Endodermal cell (in vitro differentiated cells): ENCODE results near the gene RPS6KB2. TPM values are rescaled to one million over a fixed set of nuclear protein-coding genes. Genes with fewer than 3 reads are reported as not detected.

ENCODE experiments used
- DNase-seq: peaks from one replicate; pipeline ENCODE4 v3.0.0-alpha.2; 2017
- H3K27ac ChIP-seq: 2 replicates; pipeline ENCODE4 v1.5.1; 2013; ENCODE audit warnings: mild to moderate bottlenecking, low read depth, low read length, moderate library complexity
- H3K27me3 ChIP-seq: 2 replicates; pipeline ENCODE4 v1.6.1; 2013; ENCODE audit warnings: mild to moderate bottlenecking, low read length, moderate library complexity; ENCODE audit not compliant: insufficient read depth, control insufficient read depth, poor library complexity, severe bottlenecking
- H3K36me3 ChIP-seq: 2 replicates; pipeline ENCODE4 v1.7.0; 2013; ENCODE audit warnings: mild to moderate bottlenecking, low read length, moderate library complexity; ENCODE audit not compliant: control insufficient read depth, insufficient read depth
- H3K4me1 ChIP-seq: one replicate; pipeline ENCODE4 v1.7.0; 2013; ENCODE audit warnings: low read length; ENCODE audit not compliant: control insufficient read depth, insufficient read depth
- H3K4me3 ChIP-seq: 2 replicates; pipeline ENCODE4 v1.5.1; 2013; ENCODE audit warnings: mild to moderate bottlenecking, low read length, moderate library complexity
- H3K9ac ChIP-seq: 2 replicates; pipeline ENCODE4 v1.6.1; 2013; ENCODE audit warnings: mild to moderate bottlenecking, low read length, moderate library complexity; ENCODE audit not compliant: poor library complexity, severe bottlenecking; ENCODE audit errors: extremely low read depth
- H3K9me3 ChIP-seq: 2 replicates; pipeline ENCODE4 v1.6.1; 2013; ENCODE audit warnings: mild to moderate bottlenecking, low read length, moderate library complexity; ENCODE audit not compliant: control insufficient read depth
- H3K27ac Mint-ChIP-seq: 2 replicates; pipeline ENCODE4 v1.8.0; 2020; ENCODE audit warnings: mixed read lengths
- H3K27me3 Mint-ChIP-seq: 2 replicates; pipeline ENCODE4 v1.8.0; 2021; ENCODE audit warnings: mild to moderate bottlenecking, mixed read lengths; ENCODE audit not compliant: insufficient read depth
- H3K36me3 Mint-ChIP-seq: 2 replicates; pipeline ENCODE4 v1.8.0; 2020; ENCODE audit warnings: low read depth, mixed read lengths
- H3K4me1 Mint-ChIP-seq: 2 replicates; pipeline ENCODE4 v1.8.0; 2020; ENCODE audit warnings: mixed read lengths
- H3K4me3 Mint-ChIP-seq: 2 replicates; pipeline ENCODE4 v1.8.0; 2020; ENCODE audit warnings: mild to moderate bottlenecking, moderate library complexity, mixed read lengths
- H3K9me3 Mint-ChIP-seq: 2 replicates; pipeline ENCODE4 v1.8.0; 2020; ENCODE audit warnings: mild to moderate bottlenecking, mixed read lengths
- whole genome bisulfite sequencing, 2 experiments: methylation state at CpG; one replicate each; pipeline versions ENCODE4 v1.1.5 to v1.1.7; 2013; ENCODE audit warnings: missing lambda C conversion rate in 2 of 2, mixed read lengths in 1 of 2; ENCODE audit not compliant: insufficient coverage in 1 of 2, insufficient read length in 1 of 2; 5-methylcytosine and 5-hydroxymethylcytosine counted together
- total RNA-seq, 2 donors: library from RNA; stranded (reverse); fragmentation: NEBNext Ultra II Directional in 1 of 2; extraction: Animal tissue kit (Norgen Biotek cat#: 25700) in 1 of 2; gene quantifications; 2 replicates in 1 of 2; 3 replicates in 1 of 2; pipeline ENCODE4 v1.2.1, GENCODE V29; 2021
- TF ChIP-seq, protein P1 (sequence below): fragments of 200-600 bp; sonication (generic); conservative IDR thresholded peaks from 2 replicates; pipeline ENCODE4 v1.5.0; 2021; ENCODE audit warnings: antibody characterized with exemption, mild to moderate bottlenecking

The RPS6KB2 gene
- total RNA-seq, 2 donors from 2014 or later = 47.0 to 51.8 TPM

DNA sequence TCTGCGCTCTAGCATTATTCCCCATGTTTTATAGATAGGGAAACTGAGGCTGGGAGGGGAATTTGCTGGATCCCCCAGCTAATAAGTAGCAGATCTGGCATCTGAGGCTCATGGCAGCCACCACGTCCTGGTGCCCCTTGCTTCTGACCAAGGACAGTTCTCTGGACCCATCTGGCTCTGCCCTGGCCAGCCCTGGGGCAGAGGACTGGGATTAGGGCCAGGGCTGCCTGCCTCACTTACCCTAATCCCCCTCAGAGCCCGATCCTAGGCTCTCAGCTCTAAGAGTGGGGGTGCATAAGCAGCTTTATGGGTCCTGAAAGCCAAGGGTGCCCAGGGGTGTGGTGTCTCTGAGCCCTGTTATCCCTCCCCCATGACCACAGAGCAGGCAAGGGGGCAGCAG, 26.8 kb downstream of the RPS6KB2 start, which contains the start of gene CABP4:
TSS of gene CABP4 (plus strand) at position 301 of the 400 bp plus-strand sequence. CDS start at position 371, 70 bp downstream.
- Mint-ChIP-seq H3K27me3 (peaks cover 6% of the 10 kb centered on the region), H3K4me3 (no peak within 1 kb of the TSS), H3K4me1 (no peaks in the 10 kb centered on the region), H3K27ac (no peak within 1 kb of the TSS), H3K36me3 (no peaks in the 10 kb centered on the region), H3K9me3 (no peaks in the 10 kb centered on the region)
- Histone ChIP-seq H3K27me3 (no peaks in the 10 kb centered on the region), H3K4me1 (no peaks in the 10 kb centered on the region), H3K27ac (no peak within 1 kb of the TSS), H3K4me3 (no peak within 1 kb of the TSS), H3K36me3 (no peaks in the 10 kb centered on the region), H3K9ac (no peak within 1 kb of the TSS), H3K9me3 (no peaks in the 10 kb centered on the region)
- 85 to 100% methylated on average over 1 to 3 of the region's 3 CpGs for WGBS, 2 experiments
- TF ChIP-seq, protein P1, sequence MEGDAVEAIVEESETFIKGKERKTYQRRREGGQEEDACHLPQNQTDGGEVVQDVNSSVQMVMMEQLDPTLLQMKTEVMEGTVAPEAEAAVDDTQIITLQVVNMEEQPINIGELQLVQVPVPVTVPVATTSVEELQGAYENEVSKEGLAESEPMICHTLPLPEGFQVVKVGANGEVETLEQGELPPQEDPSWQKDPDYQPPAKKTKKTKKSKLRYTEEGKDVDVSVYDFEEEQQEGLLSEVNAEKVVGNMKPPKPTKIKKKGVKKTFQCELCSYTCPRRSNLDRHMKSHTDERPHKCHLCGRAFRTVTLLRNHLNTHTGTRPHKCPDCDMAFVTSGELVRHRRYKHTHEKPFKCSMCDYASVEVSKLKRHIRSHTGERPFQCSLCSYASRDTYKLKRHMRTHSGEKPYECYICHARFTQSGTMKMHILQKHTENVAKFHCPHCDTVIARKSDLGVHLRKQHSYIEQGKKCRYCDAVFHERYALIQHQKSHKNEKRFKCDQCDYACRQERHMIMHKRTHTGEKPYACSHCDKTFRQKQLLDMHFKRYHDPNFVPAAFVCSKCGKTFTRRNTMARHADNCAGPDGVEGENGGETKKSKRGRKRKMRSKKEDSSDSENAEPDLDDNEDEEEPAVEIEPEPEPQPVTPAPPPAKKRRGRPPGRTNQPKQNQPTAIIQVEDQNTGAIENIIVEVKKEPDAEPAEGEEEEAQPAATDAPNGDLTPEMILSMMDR = no peak
- no peak for DNase-seq

DNA sequence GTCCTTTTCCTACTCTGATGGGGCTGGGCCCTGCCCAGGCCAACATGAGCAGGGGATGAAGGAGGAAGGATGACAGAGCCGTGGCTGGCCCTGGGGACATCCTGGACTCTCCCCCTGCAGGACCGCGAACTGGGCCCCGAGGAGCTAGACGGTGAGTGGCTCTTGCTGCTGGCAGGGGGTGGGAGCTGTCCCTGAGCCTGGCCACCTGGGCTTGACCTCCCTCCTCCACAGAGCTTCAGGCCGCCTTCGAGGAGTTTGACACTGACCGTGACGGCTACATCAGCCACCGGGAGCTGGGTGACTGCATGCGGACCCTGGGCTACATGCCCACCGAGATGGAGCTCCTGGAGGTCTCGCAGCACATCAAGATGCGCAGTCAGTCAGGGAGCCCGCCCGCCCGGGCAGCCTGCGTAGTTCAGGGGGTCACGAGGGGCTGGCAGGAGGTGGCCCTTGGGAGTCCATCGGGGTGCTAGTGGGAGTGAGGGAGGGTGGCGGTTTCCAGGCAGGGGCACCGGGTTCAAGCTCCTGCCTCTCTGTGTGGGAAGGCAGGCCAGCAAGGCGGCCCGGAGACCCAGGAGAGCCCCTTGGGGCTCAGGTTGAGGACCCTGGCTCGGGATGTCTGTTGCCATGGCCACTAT, 27.9 kb downstream of the RPS6KB2 start:
- H3K27ac Mint-ChIP-seq = no peak overlapping the region
- H3K9me3 Mint-ChIP-seq = no peaks in the 10 kb centered on the region
- TF ChIP-seq, protein P1 = no peak
- no peak overlapping the region for H3K4me3 Mint-ChIP-seq
- Histone ChIP-seq H3K4me1 (no peaks in the 10 kb centered on the region), H3K4me3 (no peak overlapping the region), H3K27ac (no peak overlapping the region), H3K9me3 (no peaks in the 10 kb centered on the region), H3K36me3 (no peaks in the 10 kb centered on the region), H3K9ac (no peak overlapping the region), H3K27me3 (no peaks in the 10 kb centered on the region)
- no peak for DNase-seq
- 94 to 95% methylated on average over 11 to 25 of the region's 25 CpGs for WGBS, 2 experiments
- peaks cover 8% of the 10 kb centered on the region for H3K27me3 Mint-ChIP-seq
- no peaks in the 10 kb centered on the region for H3K4me1 Mint-ChIP-seq
- no peaks in the 10 kb centered on the region for H3K36me3 Mint-ChIP-seq

DNA sequence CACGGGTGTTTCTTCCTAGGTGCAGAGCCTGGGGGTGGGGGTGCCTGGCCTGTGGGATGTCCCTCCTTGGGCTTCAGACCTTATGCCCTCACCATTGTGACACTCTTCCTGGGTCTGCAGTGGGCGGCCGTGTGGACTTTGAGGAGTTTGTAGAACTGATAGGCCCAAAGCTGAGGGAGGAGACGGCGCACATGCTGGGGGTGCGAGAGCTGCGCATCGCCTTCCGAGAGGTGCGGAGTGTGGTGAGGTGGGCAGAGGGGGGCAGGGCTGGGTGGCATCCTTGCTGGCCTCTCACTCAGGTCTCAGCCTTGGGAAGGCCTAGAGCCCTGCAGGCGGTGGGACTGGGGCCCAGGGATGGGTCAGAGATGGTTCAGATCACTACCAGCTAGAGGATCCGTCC, 29.2 kb downstream of the RPS6KB2 start:
- no peaks in the 10 kb centered on the region for H3K36me3 Mint-ChIP-seq
- Histone ChIP-seq H3K36me3 (no peaks in the 10 kb centered on the region), H3K9me3 (no peaks in the 10 kb centered on the region), H3K27ac (no peak overlapping the region), H3K4me1 (no peaks in the 10 kb centered on the region), H3K27me3 (no peaks in the 10 kb centered on the region), H3K4me3 (no peak overlapping the region), H3K9ac (no peak overlapping the region)
- no peak overlapping the region for H3K27ac Mint-ChIP-seq
- DNase-seq = no peak
- H3K27me3 Mint-ChIP-seq = peaks cover 8% of the 10 kb centered on the region
- no peak overlapping the region for H3K4me3 Mint-ChIP-seq
- 87 to 93% methylated on average over 9 to 12 of the region's 12 CpGs for WGBS, 2 experiments
- TF ChIP-seq, protein P1 = no peak
- H3K9me3 Mint-ChIP-seq = no peaks in the 10 kb centered on the region
- no peaks in the 10 kb centered on the region for H3K4me1 Mint-ChIP-seq
